22Rv1 (cell line): ENCODE results near the gene CSMD2.

Experiments
- ZFX ChIP-seq: fragments of 450-650 bp; IDR thresholded peaks from 2 replicates; pipeline ENCODE4 v1.6.1; 2017; ENCODE audit warnings: antibody characterized with exemption, borderline replicate concordance
- TF ChIP-seq, protein P1 (sequence below): fragments of 450-650 bp; IDR thresholded peaks from 2 replicates; pipeline ENCODE4 v1.5.1; 2017; ENCODE audit warnings: mild to moderate bottlenecking

DNA sequence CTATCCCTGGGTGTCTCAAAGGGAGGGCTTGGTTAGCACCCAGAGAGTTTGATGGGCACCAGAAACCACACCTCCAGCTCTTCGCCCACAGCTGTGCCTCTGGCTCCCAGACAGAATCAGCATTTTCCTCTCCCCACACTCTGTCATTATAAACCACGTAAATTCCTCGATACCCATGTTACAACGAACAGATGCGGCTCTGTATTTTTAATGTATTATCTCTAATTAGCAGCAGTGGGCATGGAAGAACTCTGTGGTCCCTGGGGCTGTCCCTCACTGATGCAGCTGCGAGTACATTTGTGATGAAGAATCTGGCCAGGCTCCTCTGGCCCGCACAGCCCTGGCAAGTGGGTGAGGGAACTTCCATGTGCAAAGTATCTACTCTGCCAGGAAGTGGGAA lies 290.4 kb downstream of the CSMD2 start:
- TF ChIP-seq, protein P1, sequence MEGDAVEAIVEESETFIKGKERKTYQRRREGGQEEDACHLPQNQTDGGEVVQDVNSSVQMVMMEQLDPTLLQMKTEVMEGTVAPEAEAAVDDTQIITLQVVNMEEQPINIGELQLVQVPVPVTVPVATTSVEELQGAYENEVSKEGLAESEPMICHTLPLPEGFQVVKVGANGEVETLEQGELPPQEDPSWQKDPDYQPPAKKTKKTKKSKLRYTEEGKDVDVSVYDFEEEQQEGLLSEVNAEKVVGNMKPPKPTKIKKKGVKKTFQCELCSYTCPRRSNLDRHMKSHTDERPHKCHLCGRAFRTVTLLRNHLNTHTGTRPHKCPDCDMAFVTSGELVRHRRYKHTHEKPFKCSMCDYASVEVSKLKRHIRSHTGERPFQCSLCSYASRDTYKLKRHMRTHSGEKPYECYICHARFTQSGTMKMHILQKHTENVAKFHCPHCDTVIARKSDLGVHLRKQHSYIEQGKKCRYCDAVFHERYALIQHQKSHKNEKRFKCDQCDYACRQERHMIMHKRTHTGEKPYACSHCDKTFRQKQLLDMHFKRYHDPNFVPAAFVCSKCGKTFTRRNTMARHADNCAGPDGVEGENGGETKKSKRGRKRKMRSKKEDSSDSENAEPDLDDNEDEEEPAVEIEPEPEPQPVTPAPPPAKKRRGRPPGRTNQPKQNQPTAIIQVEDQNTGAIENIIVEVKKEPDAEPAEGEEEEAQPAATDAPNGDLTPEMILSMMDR, result no peak
- no peak for TF ChIP-seq ZFX
